ENCODE data around the gene KRTAP10-5. TPM values are rescaled to one million over a fixed set of nuclear protein-coding genes. Genes with fewer than 3 reads are reported as not detected.

The KRTAP10-5 gene
- total RNA-seq, 1 experiment from 2014 or later = not detected

- ChIA-PET CTCF (no interaction called here), POLR2A (no interaction called here), RAD21 (ENCODE audit: low non-redundant PET in 1 of 2, low total read pairs in 2 of 2, uncharacterized antibody in 2 of 2, unreplicated experiment in 2 of 2) (no interaction called here)
- H3K79me2 ChIP-seq (ENCODE audit: insufficient read depth, low read length) = no peaks in the 10 kb centered on the region
- H3K9me2 ChIP-seq (ENCODE audit: insufficient read depth) = no peaks in the 10 kb centered on the region
- peaks cover 0 to under 1% of the 10 kb centered on the region in 2 experiments; a peak in 1 of 4 replicates for H3K4me1 ChIP-seq (ENCODE audit: control insufficient read depth in 1 of 2, insufficient read depth in 2 of 2, low read length in 2 of 2)
- intact Hi-C loops (cut with micrococcal nuclease) = no loop called here
- no peak overlapping the region for H3K4me3 ChIP-seq (replicated peaks in 1 of 2; ENCODE audit: low read depth in 1 of 2, low read length in 2 of 2)
- peaks cover 9% of the 10 kb centered on the region; the same call in 1 of the 2 replicates for H3K27me3 ChIP-seq (ENCODE audit: insufficient read depth, low read length)
- H3K27ac ChIP-seq (ENCODE audit: low read depth, low read length) = no peak overlapping the region
- no peak overlapping the region for H3K4me2 ChIP-seq (ENCODE audit: low read length)
- H3K36me3 ChIP-seq (ENCODE audit: control insufficient read depth in 1 of 2, insufficient read depth in 2 of 2, low read length in 2 of 2) = no peaks in the 10 kb centered on the region
- no TSS peak for BruUV-seq (replicated peaks)
- no peak for ATAC-seq
- no peak for DNase-seq (ENCODE audit: low read depth, low spot score)
- peaks cover 0 to 4% of the 10 kb centered on the region in 2 experiments; a peak in 2 of 4 replicates for H3K9me3 ChIP-seq (ENCODE audit: control insufficient read depth in 1 of 2, insufficient read depth in 1 of 2, low read depth in 1 of 2, low read length in 2 of 2)
- H2AFZ ChIP-seq (ENCODE audit: low read depth, low read length, poor library complexity, severe bottlenecking) = no peak overlapping the region
- no peak overlapping the region for H3K9ac ChIP-seq (ENCODE audit: low read length)
- H4K20me1 ChIP-seq (ENCODE audit: insufficient read depth) = no peaks in the 10 kb centered on the region
- TF ChIP-seq EGR1 (IDR thresholded peaks at IDR 0.05; ENCODE audit: low read depth) = no peak
- TF ChIP-seq JUND (IDR thresholded peaks at IDR 0.05) = no peak
- no peak for TF ChIP-seq CBX3 (IDR thresholded peaks at IDR 0.05; ENCODE audit: low read depth)
- TF ChIP-seq, protein P1, sequence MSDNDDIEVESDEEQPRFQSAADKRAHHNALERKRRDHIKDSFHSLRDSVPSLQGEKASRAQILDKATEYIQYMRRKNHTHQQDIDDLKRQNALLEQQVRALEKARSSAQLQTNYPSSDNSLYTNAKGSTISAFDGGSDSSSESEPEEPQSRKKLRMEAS (IDR thresholded peaks at IDR 0.05) = no peak
- TF ChIP-seq CTCF (IDR thresholded peaks at IDR 0.05 in 2 of 3, conservative IDR thresholded peaks at IDR 0.05 in 1 of 3; ENCODE audit: borderline replicate concordance in 1 of 3, insufficient read depth in 1 of 3, low read depth in 2 of 3, low read length in 2 of 3) = no peak
- no peak for TF ChIP-seq FOSL1 (IDR thresholded peaks at IDR 0.05; ENCODE audit: low read depth)
- TF ChIP-seq ZBTB33 (IDR thresholded peaks at IDR 0.05; ENCODE audit: extremely low read depth, insufficient replicate concordance, low read length) = no peak
- no peak for TF ChIP-seq EZH2 (IDR thresholded peaks at IDR 0.05)
- TF ChIP-seq YY1 (IDR thresholded peaks at IDR 0.05; ENCODE audit: extremely low read depth, insufficient replicate concordance, low read depth, low read length) = no peak
- TF ChIP-seq ZNF274 (IDR thresholded peaks at IDR 0.05; ENCODE audit: low read depth, low read length) = no peak
- no peak for TF ChIP-seq RAD21 (IDR thresholded peaks at IDR 0.05; ENCODE audit: low read depth)
- no peak for TF ChIP-seq ELF1 (IDR thresholded peaks at IDR 0.05; ENCODE audit: borderline replicate concordance, low read depth)
- no peak for TF ChIP-seq CEBPB (IDR thresholded peaks at IDR 0.05; ENCODE audit: low read depth)
- TF ChIP-seq ATF3 (IDR thresholded peaks at IDR 0.05) = no peak
- TF ChIP-seq, protein P2, sequence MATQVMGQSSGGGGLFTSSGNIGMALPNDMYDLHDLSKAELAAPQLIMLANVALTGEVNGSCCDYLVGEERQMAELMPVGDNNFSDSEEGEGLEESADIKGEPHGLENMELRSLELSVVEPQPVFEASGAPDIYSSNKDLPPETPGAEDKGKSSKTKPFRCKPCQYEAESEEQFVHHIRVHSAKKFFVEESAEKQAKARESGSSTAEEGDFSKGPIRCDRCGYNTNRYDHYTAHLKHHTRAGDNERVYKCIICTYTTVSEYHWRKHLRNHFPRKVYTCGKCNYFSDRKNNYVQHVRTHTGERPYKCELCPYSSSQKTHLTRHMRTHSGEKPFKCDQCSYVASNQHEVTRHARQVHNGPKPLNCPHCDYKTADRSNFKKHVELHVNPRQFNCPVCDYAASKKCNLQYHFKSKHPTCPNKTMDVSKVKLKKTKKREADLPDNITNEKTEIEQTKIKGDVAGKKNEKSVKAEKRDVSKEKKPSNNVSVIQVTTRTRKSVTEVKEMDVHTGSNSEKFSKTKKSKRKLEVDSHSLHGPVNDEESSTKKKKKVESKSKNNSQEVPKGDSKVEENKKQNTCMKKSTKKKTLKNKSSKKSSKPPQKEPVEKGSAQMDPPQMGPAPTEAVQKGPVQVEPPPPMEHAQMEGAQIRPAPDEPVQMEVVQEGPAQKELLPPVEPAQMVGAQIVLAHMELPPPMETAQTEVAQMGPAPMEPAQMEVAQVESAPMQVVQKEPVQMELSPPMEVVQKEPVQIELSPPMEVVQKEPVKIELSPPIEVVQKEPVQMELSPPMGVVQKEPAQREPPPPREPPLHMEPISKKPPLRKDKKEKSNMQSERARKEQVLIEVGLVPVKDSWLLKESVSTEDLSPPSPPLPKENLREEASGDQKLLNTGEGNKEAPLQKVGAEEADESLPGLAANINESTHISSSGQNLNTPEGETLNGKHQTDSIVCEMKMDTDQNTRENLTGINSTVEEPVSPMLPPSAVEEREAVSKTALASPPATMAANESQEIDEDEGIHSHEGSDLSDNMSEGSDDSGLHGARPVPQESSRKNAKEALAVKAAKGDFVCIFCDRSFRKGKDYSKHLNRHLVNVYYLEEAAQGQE (IDR thresholded peaks at IDR 0.05; ENCODE audit: low read depth) = no peak
- no peak for TF ChIP-seq SRF (IDR thresholded peaks at IDR 0.05; ENCODE audit: low read depth)
- no peak for TF ChIP-seq SP1 (IDR thresholded peaks at IDR 0.05; ENCODE audit: low read depth)
- TF ChIP-seq ZFX (IDR thresholded peaks at IDR 0.05) = no peak
These were observed 615 bp downstream of the KRTAP10-5 start for GRCh38 chr21:44579833-44580144.
